H1 (cell line): ENCODE data around the gene MAPK1. TPM values are rescaled to one million over a fixed set of nuclear protein-coding genes. Genes with fewer than 3 reads are reported as not detected.

Source experiments
- CBX5 ChIP-seq: fragments of 300-800, 300-1000 bp; sonication (generic); IDR thresholded peaks from 2 replicates; pipeline ENCODE4 v1.7.1; 2016; ENCODE audit warnings: antibody characterized with exemption, low read length, low read depth
- GTF2F1 ChIP-seq: IDR thresholded peaks from 2 replicates; pipeline ENCODE4 v1.6.1; 2012; ENCODE audit warnings: low read depth, low read length, improper control_type of control experiment, borderline replicate concordance
- HDAC6 ChIP-seq: IDR thresholded peaks from one replicate; pipeline ENCODE4 v1.7.1; 2012; ENCODE audit warnings: low read depth, mild to moderate bottlenecking, inconsistent platforms, low read length, moderate library complexity
- POLR2A ChIP-seq, 2 experiments: IDR thresholded peaks; 1 replicate in 1 of 2; 2 replicates in 1 of 2; pipeline ENCODE4 v1.6.1; 2011; ENCODE audit warnings: low read depth in 2 of 2, low read length in 2 of 2, mild to moderate bottlenecking in 2 of 2; ENCODE audit errors: control extremely low read depth in 1 of 2
- SIN3A ChIP-seq, 2 experiments: IDR thresholded peaks in 1 of 2; conservative IDR thresholded peaks in 1 of 2; 2 replicates each; pipeline ENCODE4 v1.6.1; 2011 to 2012; ENCODE audit warnings: low read length in 2 of 2, improper control_type of control experiment in 1 of 2, low read depth in 1 of 2, mild to moderate bottlenecking in 1 of 2
- ZNF274 ChIP-seq: IDR thresholded peaks from 2 replicates; pipeline ENCODE4 v1.7.0; 2012; ENCODE audit warnings: low read length, borderline replicate concordance; ENCODE audit errors: extremely low read depth
- polyA plus RNA-seq, 7 experiments: library from polyadenylated mRNA; depleted of rRNA in 3 of 7; stranded (reverse) in 5 of 7; unstranded in 2 of 7; fragments of >200 nt in 5 of 7; fragments of 200-250 nt in 2 of 7; gene quantifications; 1 replicate in 5 of 7; 2 replicates in 1 of 7; 4 replicates in 1 of 7; pipeline versions ENCODE4 v1.2.1 to v1.2.3, GENCODE V29; 2011 to 2013; ENCODE audit warnings: missing spikeins in 2 of 7, mixed read lengths in 2 of 7
- total RNA-seq: library from RNA; stranded (reverse); fragmentation: NEBNext Ultra II Directional; extraction: Animal tissue kit (Norgen Biotek cat#: 25700); gene quantifications from 2 replicates; pipeline ENCODE4 v1.2.1, GENCODE V29; 2021

The MAPK1 gene
- total and polyA plus RNA-seq, 2 of the 8 experiments (the other 6 are each of a cell fraction or from before 2014, with no cell fraction given), result 28.1 to 101 TPM

GRCh38 chr22:21894799-21895198, 27.4 kb upstream of the MAPK1 start (continued):
- no peak for TF ChIP-seq HDAC6
- TF ChIP-seq GTF2F1, result no peak
- no peak for TF ChIP-seq CBX5
- no peak for TF ChIP-seq ZNF274
- no peak for TF ChIP-seq SIN3A (conservative IDR thresholded peaks at IDR 0.05 in 1 of 2, IDR thresholded peaks at IDR 0.05 in 1 of 2; ENCODE audit: low read depth in 1 of 2, low read length in 2 of 2)
- TF ChIP-seq POLR2A (IDR thresholded peaks at IDR 0.05; ENCODE audit: control extremely low read depth in 1 of 2, low read depth in 2 of 2, low read length in 2 of 2), result no peak
